HG02610 (cell line): ENCODE data around the gene SLC9A6.

Experiments used
- ATAC-seq: cut with Tn5 transposase; IDR thresholded peaks from one replicate; pipeline ENCODE4 v1.9.1; 2021; ENCODE audit warnings: mild to moderate bottlenecking, moderate library complexity; ENCODE audit not compliant: unreplicated experiment

Gene SLC9A6

GRCh38 chrX:135985157-135985972 is at the start of gene SLC9A6:
TSS of gene SLC9A6 (plus strand) at chrX:135985435. CDS start at chrX:135985659, 224 bp downstream.
- ATAC-seq = peak; percentile 95

GRCh38 chrX:135944486-135944885 is 40.7 kb upstream of the SLC9A6 start:
- no peak for ATAC-seq

GRCh38 chrX:135951291-135951690 is 33.9 kb upstream of the SLC9A6 start:
- no peak for ATAC-seq

GRCh38 chrX:135973025-135973547 is 12.1 kb upstream of the SLC9A6 start:
- ATAC-seq = peak; percentile 43

- peak; percentile 83 for ATAC-seq
These were observed 11.5 kb upstream of the SLC9A6 start, which contains the start of gene MMGT1 for GRCh38 chrX:135973548-135974278. TSS of gene MMGT1 (minus strand) at chrX:135973988. CDS start at chrX:135973675, 313 bp downstream.

GRCh38 chrX:135974279-135974856 is 10.9 kb upstream of the SLC9A6 start:
- no peak for ATAC-seq

DNA sequence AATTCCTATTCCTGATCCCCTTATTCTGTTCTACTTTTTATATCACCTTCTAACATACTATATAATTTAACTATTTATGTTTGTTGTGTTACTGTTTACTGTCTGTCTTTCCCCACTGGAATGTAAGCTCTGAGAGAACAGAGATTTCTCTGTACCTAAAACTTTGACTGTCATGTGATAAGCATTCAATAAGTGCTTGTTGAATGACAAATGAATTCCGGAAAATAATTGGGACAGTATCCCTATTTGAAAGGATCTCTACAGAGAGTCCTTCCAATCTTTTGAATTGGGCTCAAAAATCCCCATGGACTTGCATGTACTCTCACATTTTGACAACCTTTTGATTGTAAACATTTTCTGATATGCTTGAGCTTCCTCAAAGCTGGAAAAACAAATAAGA is 9.8 kb upstream of the SLC9A6 start:
- ATAC-seq = no peak

DNA sequence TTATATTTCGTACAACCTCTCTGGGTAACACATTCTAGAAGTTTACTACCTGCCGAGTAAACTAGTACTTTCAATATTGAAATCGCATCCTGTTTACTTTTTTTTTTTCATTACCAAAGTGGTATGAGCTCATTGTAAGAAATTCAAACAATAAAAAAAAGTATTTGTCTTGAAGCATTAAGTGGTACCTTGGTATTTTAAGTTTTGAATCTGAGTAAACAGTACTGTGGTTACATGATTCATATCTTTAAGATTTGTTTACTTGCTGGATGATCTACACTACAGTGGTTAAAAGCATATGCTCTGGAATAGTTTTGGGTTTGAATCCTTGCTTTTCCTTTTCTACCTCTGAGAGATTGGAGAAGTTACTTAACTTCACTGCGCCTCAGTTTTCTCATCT is 7.6 kb upstream of the SLC9A6 start:
- no peak for ATAC-seq

DNA sequence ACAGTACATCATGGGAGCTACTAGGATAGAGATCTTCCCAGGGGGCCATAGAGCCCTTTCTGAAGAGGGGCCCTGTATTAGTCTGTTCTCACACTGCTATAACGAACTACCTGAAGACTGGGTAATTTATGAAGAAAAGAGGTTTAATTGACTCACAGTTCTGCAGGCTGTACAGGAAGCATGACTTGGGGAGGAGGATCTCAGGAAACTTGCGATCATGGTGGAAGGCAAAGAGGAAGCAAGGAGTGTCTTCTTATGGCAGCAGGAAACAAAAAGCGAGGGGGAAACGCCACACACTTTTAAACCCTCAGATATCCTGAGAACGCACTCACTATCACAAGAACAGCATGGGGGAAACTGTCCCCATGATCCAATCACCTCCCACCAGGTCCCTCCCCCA is 4.2 kb upstream of the SLC9A6 start:
- ATAC-seq = no peak

DNA sequence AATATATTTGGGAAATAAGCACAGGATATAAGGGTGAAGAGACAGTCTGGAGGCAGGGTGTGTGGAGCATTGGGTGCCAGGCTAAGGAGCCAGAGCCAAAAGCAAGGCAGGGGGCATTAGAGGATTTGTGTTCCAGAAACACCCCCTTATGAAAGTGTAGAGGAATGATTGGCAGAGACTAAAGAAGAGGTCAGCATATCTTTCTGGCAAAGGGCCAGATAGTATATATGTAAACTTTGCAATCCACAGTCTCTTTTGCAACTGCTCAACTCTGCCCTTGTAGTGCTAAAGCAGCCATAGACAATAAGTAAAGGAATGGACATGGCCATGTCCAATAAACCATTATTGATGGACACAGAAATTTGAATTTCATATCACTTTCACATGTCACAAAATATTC is 3.6 kb upstream of the SLC9A6 start:
- no peak for ATAC-seq

DNA sequence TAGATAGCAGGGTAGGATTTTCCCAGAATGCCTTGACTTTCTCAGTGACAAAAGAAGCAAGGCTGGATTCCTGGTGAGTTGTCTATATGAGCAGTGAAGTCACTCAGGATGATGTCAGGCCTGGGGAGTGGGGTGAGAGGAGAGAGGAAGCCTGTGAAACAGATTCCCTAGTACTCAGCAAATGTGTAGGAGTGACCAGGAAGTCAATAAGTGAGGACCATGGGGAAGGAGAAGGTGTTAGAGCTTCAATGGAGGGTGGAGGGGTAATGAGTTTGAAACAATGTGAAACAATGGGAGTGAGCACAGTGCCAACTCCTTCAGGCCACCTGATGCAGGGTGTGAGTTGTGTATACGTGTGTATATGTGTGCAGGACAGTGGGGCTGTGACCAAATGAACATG is 2.4 kb upstream of the SLC9A6 start:
- no peak for ATAC-seq

GRCh38 chrX:135984256-135984655 is 979 bp upstream of the SLC9A6 start:
- ATAC-seq = no peak

DNA sequence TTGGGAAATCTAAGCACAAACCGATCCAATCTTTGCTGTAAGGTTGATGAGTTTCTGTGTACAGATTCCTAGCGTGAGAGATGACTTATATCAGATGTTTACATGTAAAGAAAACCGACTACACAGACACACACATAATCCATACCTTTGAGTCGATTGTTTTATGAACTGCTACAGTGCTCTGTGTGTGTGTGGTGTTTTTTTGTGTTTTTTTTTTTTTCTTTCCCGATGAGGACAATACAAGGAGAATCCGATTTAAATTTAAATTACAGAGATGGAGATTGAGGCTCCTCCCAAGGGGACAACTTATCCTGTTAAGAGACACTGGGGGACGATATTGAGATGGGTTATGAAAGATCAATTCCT is 461 bp upstream of the SLC9A6 start:
- peak; percentile 20 for ATAC-seq

GRCh38 chrX:135985973-135986310 is 707 bp downstream of the SLC9A6 start:
- no peak for ATAC-seq

DNA sequence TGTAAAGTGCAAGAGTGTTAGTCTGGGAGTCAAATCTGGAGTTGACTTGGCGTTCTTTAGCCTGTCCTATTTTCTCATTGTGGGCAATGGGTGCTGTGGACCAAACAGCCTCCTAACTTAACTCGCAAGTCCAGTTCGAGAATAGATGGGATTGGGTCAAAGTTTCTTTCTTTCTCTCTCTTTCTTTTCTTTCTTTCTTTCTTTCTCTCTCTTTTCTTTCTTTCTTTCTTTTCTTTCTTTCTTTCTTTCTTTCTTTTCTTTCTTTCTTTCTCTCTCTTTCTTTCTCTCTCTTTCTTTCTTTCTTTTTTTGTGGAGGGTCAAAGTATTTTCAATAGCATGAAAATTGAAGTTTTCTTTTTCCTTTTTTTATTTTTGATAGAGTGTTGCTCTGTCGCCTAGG is 3.0 kb downstream of the SLC9A6 start:
- ATAC-seq = no peak

DNA sequence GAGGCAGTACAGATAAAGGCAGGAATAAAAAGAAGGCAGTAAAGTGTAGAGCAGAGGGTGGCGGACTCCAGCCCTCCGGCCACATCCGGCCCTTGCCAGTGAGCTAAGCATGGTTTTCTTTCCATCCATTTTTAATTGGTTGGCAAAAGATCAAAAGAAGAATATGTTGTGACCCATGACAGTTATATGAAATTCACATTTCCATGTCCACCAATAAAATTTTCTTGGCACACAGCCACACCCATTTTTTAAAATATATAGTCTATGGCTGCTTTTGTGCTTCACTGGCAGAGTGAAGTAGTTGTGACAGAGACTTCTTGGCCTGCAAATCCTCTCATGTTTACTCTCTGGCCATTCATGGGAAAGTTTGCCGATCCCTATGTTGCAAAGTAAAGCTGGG is 29.8 kb downstream of the SLC9A6 start:
- ATAC-seq = no peak

- no peak for ATAC-seq
These were observed 31.6 kb downstream of the SLC9A6 start for GRCh38 chrX:136016881-136017280.

- no peak for ATAC-seq
These were observed 34.0 kb downstream of the SLC9A6 start for GRCh38 chrX:136019226-136019625.

DNA sequence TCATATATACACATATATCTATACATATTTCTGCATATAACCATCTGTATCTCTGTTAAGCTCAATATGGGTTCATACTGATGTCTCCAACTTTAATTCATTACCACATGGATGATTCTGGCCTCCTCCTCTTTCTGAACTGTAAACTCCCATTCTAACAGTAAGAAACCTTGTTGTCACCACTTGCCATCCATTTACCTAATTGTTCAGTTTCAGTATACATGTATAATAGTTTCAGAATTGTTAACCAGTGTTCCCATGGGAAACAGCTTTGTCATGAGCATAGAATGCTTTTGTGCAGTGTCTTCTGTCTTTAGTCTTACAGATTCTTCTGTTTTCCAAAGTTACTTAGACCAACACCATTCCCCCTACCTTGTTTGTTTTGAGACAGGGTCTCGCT is 35.9 kb downstream of the SLC9A6 start:
- ATAC-seq = peak; percentile 90

DNA sequence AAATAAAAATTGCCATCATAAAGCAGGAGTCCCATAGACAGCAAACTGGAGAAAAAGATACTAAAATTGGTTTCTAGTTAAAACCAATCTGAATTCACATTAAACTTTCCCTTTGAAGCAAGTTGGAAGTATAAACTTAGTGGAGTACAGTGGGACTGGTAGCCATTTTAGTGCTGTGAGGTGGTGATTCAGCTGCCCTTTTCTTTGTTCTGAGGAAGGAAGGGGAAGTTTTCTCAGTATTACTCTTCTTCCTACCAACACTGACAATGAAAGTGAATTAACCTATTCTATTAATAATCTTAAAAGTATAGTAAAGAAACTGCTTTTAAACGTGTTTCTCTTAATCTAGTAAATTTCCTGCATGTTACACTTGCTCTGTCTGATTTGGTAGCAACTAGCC is 36.7 kb downstream of the SLC9A6 start:
- peak; percentile 82 for ATAC-seq

DNA sequence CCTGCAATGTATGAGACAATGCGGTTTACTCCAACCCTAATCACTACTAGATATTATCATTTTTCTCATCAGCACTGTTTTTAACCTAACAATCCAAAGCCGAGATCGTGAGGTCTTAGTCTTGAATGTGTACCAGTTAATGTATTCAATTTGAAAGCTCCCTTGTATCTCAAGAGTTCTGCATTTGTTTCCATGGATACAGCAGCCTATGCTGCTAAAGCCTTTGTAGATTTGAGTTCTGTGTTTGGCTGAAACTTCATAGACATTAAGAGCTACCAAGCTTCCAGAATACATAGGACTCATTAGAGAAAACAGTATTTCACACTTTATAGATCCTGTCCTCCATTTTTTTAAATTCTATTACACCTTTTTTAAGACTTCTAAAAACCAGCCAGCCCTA is 39.9 kb downstream of the SLC9A6 start:
- ATAC-seq = no peak
